Measurements from ENCODE around the gene MARS1.

DNA sequence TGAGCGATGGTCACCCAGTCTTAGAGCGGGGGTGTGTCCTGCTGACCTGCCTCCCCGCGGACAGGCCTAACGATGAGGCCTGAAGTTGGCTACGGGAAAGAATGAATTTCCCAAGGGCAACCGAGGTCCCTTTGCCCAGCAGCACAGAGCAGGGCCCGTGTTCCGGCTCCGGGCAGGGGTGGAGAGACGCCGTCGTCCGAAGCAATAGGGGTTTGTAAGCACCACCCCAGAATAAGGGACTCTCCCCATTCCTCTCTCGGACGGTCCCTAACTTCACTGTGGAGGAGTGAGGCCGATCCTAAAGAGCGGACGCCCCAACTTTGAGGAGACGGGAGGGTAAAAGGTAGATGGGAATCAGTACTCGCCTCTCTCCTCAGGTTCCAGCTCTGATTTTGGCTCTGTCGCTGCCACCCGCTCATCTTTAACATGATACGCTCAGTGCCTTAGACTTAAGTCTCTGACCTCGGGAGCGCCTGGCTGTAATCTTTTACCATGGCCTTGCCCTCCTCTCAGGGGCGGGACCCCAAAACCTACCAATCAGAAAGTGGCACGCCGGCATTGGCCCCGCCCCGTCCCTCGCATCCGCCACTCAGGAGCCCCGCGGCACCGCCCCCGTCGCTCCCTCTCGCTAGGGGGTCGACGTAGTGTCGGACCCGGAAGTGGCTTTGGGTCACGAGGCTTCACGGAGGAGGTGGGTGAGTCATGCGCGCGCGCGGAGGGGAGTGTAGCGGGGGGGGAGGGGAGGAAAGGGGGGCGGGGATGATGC lies 32.4 kb downstream of the MARS1 start, which contains the start of gene DDIT3:
- peak; percentile 98 to 100 for TF ChIP-seq POLR2A (IDR thresholded peaks at IDR 0.05)
- TF ChIP-seq, protein P1, sequence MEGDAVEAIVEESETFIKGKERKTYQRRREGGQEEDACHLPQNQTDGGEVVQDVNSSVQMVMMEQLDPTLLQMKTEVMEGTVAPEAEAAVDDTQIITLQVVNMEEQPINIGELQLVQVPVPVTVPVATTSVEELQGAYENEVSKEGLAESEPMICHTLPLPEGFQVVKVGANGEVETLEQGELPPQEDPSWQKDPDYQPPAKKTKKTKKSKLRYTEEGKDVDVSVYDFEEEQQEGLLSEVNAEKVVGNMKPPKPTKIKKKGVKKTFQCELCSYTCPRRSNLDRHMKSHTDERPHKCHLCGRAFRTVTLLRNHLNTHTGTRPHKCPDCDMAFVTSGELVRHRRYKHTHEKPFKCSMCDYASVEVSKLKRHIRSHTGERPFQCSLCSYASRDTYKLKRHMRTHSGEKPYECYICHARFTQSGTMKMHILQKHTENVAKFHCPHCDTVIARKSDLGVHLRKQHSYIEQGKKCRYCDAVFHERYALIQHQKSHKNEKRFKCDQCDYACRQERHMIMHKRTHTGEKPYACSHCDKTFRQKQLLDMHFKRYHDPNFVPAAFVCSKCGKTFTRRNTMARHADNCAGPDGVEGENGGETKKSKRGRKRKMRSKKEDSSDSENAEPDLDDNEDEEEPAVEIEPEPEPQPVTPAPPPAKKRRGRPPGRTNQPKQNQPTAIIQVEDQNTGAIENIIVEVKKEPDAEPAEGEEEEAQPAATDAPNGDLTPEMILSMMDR (IDR thresholded peaks at IDR 0.05): peak in 1 of 4 experiments; percentile 25

All from uterus (tissue), 2 donors.